MCF 10A (cell line): ENCODE results near the gene MCAM. TPM values are rescaled to one million over a fixed set of nuclear protein-coding genes. Genes with fewer than 3 reads are reported as not detected.

ENCODE experiments used
- BruUV-seq: library from RNA; stranded (reverse); fragments of 400-500 nt; replicated peaks from 2 replicates; lab custom pipeline; 2021; lab: Mats Ljungman, UMichigan
- CTCF ChIA-PET: fragments of 300-600 bp; sonication (Branson Sonifier 250); formaldehyde crosslinking; extraction: SDS; loops from one replicate; lab custom pipeline; 2021; ENCODE audit warnings: antibody characterized with exemption, inconsistent platforms; lab: Yijun Ruan, JAX
- POLR2A ChIA-PET: fragments of 300-600, 350-650 bp; sonication (Branson Sonifier 250); formaldehyde crosslinking; extraction: SDS; loops from one replicate; lab custom pipeline; 2020; ENCODE audit warnings: antibody characterized with exemption, inconsistent platforms; lab: Yijun Ruan, JAX
- DNase-seq: peaks from one replicate; pipeline ENCODE4 v3.0.0-alpha.2; 2018; ENCODE audit not compliant: unreplicated experiment
- H3K27ac Mint-ChIP-seq: one replicate; pipeline ENCODE4 v1.8.0; 2022; ENCODE audit warnings: mild to moderate bottlenecking, low read depth, mixed read lengths; ENCODE audit not compliant: unreplicated experiment
- H3K27me3 Mint-ChIP-seq: one replicate; pipeline ENCODE4 v1.8.0; 2022; ENCODE audit warnings: mixed read lengths; ENCODE audit not compliant: insufficient read depth, unreplicated experiment
- H3K36me3 Mint-ChIP-seq: one replicate; pipeline ENCODE4 v1.8.0; 2022; ENCODE audit warnings: mild to moderate bottlenecking, moderate library complexity, mixed read lengths; ENCODE audit not compliant: insufficient read depth, unreplicated experiment
- H3K4me1 Mint-ChIP-seq: one replicate; pipeline ENCODE4 v1.8.0; 2022; ENCODE audit warnings: mixed read lengths; ENCODE audit not compliant: insufficient read depth, unreplicated experiment
- H3K4me3 Mint-ChIP-seq: one replicate; pipeline ENCODE4 v1.8.0; 2022; ENCODE audit warnings: mild to moderate bottlenecking, moderate library complexity, mixed read lengths; ENCODE audit not compliant: unreplicated experiment
- H3K9me3 Mint-ChIP-seq: one replicate; pipeline ENCODE4 v1.8.0; 2022; ENCODE audit warnings: mixed read lengths; ENCODE audit not compliant: unreplicated experiment
- intact Hi-C: fragments of 100-400 bp; cut with micrococcal nuclease; formaldehyde crosslinking; loops from 2 replicates; pipeline ENCODE4 v1.14.1; 2022
- total RNA-seq: library from RNA; stranded (reverse); gene quantifications from 2 replicates; pipeline ENCODE4 v1.2.3, GENCODE V29; 2022
- TF ChIP-seq, protein P1 (sequence below): fragments of 200-600 bp; IDR thresholded peaks from one replicate; pipeline ENCODE4 v1.8.0; 2022; ENCODE audit warnings: antibody characterized with exemption, mild to moderate bottlenecking; ENCODE audit not compliant: unreplicated experiment

The MCAM gene
- total RNA-seq, 1 experiment from 2014 or later, result 3.5 TPM

DNA sequence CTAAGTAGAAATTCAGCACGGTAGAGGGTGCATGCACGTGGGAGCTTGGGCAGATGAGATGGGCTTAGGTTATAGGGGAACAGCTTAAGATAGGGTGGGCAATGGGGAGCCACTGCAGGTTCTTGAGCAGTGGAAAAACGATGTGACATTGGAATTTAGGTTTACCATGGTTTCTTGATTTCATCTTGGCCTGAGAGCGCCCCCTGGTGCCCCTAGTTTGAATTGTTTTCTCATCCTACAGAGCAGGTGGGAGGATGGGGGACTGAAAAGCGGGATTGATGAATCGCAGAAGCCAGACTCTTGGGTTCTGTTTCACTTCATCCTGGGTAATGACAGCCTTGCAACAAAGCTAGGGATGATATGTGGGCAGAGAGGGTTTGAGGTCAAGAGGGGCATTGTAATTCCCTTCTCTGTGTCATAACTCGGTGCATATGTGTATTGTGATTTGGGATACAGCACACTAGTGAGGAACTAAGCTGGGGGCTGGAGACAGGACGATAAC, 6.7 kb upstream of the MCAM start:
- TF ChIP-seq, protein P1, sequence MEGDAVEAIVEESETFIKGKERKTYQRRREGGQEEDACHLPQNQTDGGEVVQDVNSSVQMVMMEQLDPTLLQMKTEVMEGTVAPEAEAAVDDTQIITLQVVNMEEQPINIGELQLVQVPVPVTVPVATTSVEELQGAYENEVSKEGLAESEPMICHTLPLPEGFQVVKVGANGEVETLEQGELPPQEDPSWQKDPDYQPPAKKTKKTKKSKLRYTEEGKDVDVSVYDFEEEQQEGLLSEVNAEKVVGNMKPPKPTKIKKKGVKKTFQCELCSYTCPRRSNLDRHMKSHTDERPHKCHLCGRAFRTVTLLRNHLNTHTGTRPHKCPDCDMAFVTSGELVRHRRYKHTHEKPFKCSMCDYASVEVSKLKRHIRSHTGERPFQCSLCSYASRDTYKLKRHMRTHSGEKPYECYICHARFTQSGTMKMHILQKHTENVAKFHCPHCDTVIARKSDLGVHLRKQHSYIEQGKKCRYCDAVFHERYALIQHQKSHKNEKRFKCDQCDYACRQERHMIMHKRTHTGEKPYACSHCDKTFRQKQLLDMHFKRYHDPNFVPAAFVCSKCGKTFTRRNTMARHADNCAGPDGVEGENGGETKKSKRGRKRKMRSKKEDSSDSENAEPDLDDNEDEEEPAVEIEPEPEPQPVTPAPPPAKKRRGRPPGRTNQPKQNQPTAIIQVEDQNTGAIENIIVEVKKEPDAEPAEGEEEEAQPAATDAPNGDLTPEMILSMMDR, result peak; percentile 65
- Mint-ChIP-seq H3K4me3 (no peak overlapping the region), H3K27me3 (no peaks in the 10 kb centered on the region), H3K36me3 (no peaks in the 10 kb centered on the region), H3K9me3 (no peaks in the 10 kb centered on the region), H3K27ac (no peak overlapping the region), H3K4me1 (peaks cover 14% of the 10 kb centered on the region)
- intact Hi-C loops, result loop anchor here (1.0 to 2.0 kb wide), 2 partner anchors 179 to 228 kb away; a partner anchor contains a TSS
- no TSS peak for BruUV-seq
- peak; percentile 80 for DNase-seq
- ChIA-PET POLR2A (interaction anchor here (0.5 to 1.5 kb wide), 6 partner anchors 38 to 229 kb away, joined by 3 to 6 read pairs (median 3); partner anchors contain the start of gene CBL), CTCF (interaction anchor here (0.5 to 6.8 kb wide), 47 partner anchors 9 to 812 kb away, joined by 3 to 97 read pairs (median 4); partner anchors contain the start of genes C1QTNF5, CBL, HINFP and NLRX1)

DNA sequence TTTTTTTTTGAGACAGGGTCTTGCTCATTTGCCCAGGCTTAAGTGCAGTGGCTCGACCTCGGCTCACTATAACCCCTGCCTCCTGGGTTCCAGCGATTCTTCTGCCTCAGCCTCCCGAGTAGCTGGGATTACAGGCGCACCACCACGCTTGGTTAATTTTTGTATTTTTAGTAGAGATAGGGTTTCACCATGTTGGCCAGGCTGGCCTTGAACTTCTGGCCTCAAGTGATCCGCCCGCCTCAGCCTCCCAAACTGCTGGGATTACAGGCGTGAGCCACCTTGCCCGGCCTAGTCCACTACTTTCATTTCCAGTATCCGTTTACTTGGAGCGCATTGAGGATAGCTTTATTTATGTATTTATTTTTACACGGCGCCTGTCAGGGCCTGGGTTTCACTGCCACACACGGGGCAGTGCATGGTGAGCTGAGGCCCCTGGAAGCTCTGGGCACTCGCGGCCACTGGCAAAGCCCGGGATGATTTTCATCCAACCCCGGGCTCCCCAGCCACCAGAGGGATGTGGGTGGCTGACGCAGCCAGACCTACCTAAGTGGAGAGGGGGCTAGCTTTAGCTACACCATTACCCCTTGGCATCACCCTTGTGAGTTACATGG, 6.1 kb upstream of the MCAM start:
- no peaks in the 10 kb centered on the region for H3K9me3 Mint-ChIP-seq
- H3K4me1 Mint-ChIP-seq, result peaks cover 14% of the 10 kb centered on the region
- intact Hi-C loops, result loop anchor here (1.0 to 2.0 kb wide), 2 partner anchors 178 to 228 kb away; a partner anchor contains a TSS
- no peaks in the 10 kb centered on the region for H3K27me3 Mint-ChIP-seq
- CTCF ChIA-PET, result interaction anchor here (0.5 to 6.8 kb wide), 40 partner anchors 9 to 863 kb away, joined by 3 to 97 read pairs (median 4); partner anchors contain the start of genes C1QTNF5, CBL and HINFP
- no TSS peak for BruUV-seq
- no peak overlapping the region for H3K27ac Mint-ChIP-seq
- H3K4me3 Mint-ChIP-seq, result no peak overlapping the region
- TF ChIP-seq, protein P1, result no peak
- DNase-seq, result no peak
- POLR2A ChIA-PET, result interaction anchor here (0.7 to 1.5 kb wide), 3 partner anchors 55 to 228 kb away, joined by 3 to 6 read pairs (median 3); partner anchors contain the start of gene CBL
- no peaks in the 10 kb centered on the region for H3K36me3 Mint-ChIP-seq

DNA sequence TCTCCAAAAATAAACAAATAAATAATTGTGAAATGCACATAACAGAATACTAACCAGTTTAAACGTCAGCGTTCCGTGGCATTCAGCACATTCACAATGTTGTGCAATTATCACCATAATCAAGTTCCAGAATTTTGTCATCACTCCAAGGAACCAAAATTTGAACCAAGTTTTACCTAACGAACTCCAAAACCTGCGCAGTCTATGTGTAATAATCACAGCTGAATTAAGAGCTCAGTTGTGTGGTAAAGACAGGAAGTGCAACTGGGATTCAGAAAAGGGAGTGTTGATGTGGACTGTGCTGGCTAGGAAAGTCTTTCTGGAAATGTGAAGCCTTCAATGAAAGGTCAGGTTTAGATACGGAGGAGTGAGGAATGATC, 5.4 kb upstream of the MCAM start:
- ChIA-PET POLR2A (interaction anchor here (1.1 to 1.2 kb wide), 2 partner anchors 39 to 227 kb away, joined by 3 to 5 read pairs; a partner anchor contains a TSS), CTCF (interaction anchor here (0.5 to 6.8 kb wide), 20 partner anchors 9 to 260 kb away, joined by 3 to 97 read pairs (median 4); partner anchors contain the start of genes C1QTNF5, CBL and USP2)
- no peak overlapping the region for H3K27ac Mint-ChIP-seq
- no peaks in the 10 kb centered on the region for H3K9me3 Mint-ChIP-seq
- H3K36me3 Mint-ChIP-seq, result no peaks in the 10 kb centered on the region
- H3K27me3 Mint-ChIP-seq, result no peaks in the 10 kb centered on the region
- no peak for DNase-seq
- intact Hi-C loops, result loop anchor here (2.0 kb wide), 1 partner anchor 178 kb away; no protein-coding TSS in a partner anchor
- peaks cover 14% of the 10 kb centered on the region for H3K4me1 Mint-ChIP-seq
- H3K4me3 Mint-ChIP-seq, result no peak overlapping the region
- BruUV-seq, result no TSS peak
- TF ChIP-seq, protein P1, result no peak
